ENCODE measurements around the gene NCOA7. TPM values are rescaled to one million over a fixed set of nuclear protein-coding genes. Genes with fewer than 3 reads are reported as not detected.

NCOA7 gene
- total and polyA plus RNA-seq, 10 of the 15 experiments (the other 5 are each of a cell fraction or from before 2014, with no cell fraction given) = 18.9 to 50.3 (median 34.2) TPM

- BruUV-seq (replicated peaks) = no TSS peak
- H3K36me3 ChIP-seq (ENCODE audit: control insufficient read depth in 2 of 2, insufficient read depth in 2 of 2, low read length in 1 of 2) = peaks cover 10 to 16% of the 10 kb centered on the region in 2 experiments
- H3K27me3 ChIP-seq (replicated peaks in 1 of 2; ENCODE audit: control insufficient read depth in 2 of 2, insufficient read depth in 2 of 2, low read length in 1 of 2) = no peaks in the 10 kb centered on the region
- 94% methylated on average over 8 of the region's 8 CpGs for WGBS (ENCODE audit: insufficient coverage, insufficient replicate concordance, low lambda C conversion rate, missing lambda C conversion rate)
- RAD21 ChIA-PET (ENCODE audit: unreplicated experiment) = interaction anchor here (1.2 to 2.5 kb wide), 4 partner anchors 10 to 141 kb away, joined by 3 to 8 read pairs (median 4); no protein-coding TSS in a partner anchor
- H2AFZ ChIP-seq (ENCODE audit: control insufficient read depth, low read depth, low read length) = no peak overlapping the region
- H3K4me1 ChIP-seq (ENCODE audit: control insufficient read depth, insufficient read depth, low read length) = peaks cover 8% of the 10 kb centered on the region; the same call in 1 of the 2 replicates
- H3K4me2 ChIP-seq (ENCODE audit: control insufficient read depth, insufficient read depth) = no peak overlapping the region; the same call in 1 of the 2 replicates
- in situ Hi-C loops (cut with MboI) (no loop called here), intact Hi-C loops (cut with micrococcal nuclease; ENCODE audit: unreplicated experiment) (no loop called here)
- no peak overlapping the region for H3K27ac ChIP-seq (ENCODE audit: control insufficient read depth, insufficient read depth)
- SMC1A ChIA-PET (ENCODE audit: uncharacterized antibody, unreplicated experiment) = interaction anchor here (0.8 to 5.5 kb wide), 9 partner anchors 8 to 87 kb away, joined by 3 to 35 read pairs (median 3); no protein-coding TSS in a partner anchor
- ATAC-seq = no peak
- no peak overlapping the region for H3K9ac ChIP-seq (ENCODE audit: control insufficient read depth, insufficient read depth, low read length)
- no peak for DNase-seq (ENCODE audit: low read depth, low spot score)
- peaks cover 21% of the 10 kb centered on the region for H3K79me2 ChIP-seq (ENCODE audit: control insufficient read depth, insufficient read depth, low read length)
- TF ChIP-seq, protein P1, sequence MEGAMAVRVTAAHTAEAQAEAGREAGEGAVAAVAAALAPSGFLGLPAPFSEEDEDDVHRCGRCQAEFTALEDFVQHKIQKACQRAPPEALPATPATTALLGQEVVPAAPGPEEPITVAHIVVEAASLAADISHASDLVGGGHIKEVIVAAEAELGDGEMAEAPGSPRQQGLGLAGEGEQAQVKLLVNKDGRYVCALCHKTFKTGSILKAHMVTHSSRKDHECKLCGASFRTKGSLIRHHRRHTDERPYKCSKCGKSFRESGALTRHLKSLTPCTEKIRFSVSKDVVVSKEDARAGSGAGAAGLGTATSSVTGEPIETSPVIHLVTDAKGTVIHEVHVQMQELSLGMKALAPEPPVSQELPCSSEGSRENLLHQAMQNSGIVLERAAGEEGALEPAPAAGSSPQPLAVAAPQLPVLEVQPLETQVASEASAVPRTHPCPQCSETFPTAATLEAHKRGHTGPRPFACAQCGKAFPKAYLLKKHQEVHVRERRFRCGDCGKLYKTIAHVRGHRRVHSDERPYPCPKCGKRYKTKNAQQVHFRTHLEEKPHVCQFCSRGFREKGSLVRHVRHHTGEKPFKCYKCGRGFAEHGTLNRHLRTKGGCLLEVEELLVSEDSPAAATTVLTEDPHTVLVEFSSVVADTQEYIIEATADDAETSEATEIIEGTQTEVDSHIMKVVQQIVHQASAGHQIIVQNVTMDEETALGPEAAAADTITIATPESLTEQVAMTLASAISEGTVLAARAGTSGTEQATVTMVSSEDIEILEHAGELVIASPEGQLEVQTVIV (IDR thresholded peaks at IDR 0.05; ENCODE audit: borderline replicate concordance, partially characterized antibody) = no peak
- no peak for FAIRE-seq
- POLR2A ChIA-PET = interaction anchor here (0.6 to 0.9 kb wide), 2 partner anchors 21 to 170 kb away, joined by 3 to 4 read pairs; no protein-coding TSS in a partner anchor
- CTCF ChIA-PET = interaction anchor here (0.7 to 14.8 kb wide), 12 partner anchors 10 to 133 kb away, joined by 3 to 153 read pairs (median 4); partner anchors contain the start of gene HINT3
- H3K9me3 ChIP-seq (replicated peaks; ENCODE audit: control insufficient read depth, insufficient read depth, low read length) = no peaks in the 10 kb centered on the region
- H3K4me3 ChIP-seq = no peak overlapping the region
- no peaks in the 10 kb centered on the region for H4K20me1 ChIP-seq (ENCODE audit: control insufficient read depth, insufficient read depth)
Measured at GRCh38 chr6:125922322-125922860, 131.6 kb downstream of the NCOA7 start.

Measured in GM12878 (cell line).